Skeletal muscle tissue (tissue), 4 donors: ENCODE results near the gene BCL2L15. TPM values are rescaled to one million over a fixed set of nuclear protein-coding genes. Genes with fewer than 3 reads are reported as not detected.

ENCODE experiments used
- H3K27ac ChIP-seq: one replicate; pipeline ENCODE4 v1.7.0; 2013; ENCODE audit warnings: mild to moderate bottlenecking, low read depth, low read length, inconsistent platforms
- H3K27me3 ChIP-seq, 3 donors: one replicate each; pipeline ENCODE4 v1.7.0; 2013; ENCODE audit warnings: low read length in 3 of 3; ENCODE audit not compliant: control insufficient read depth in 3 of 3, insufficient read depth in 3 of 3
- H3K36me3 ChIP-seq, 3 donors: one replicate each; pipeline ENCODE4 v1.7.0; 2013; ENCODE audit warnings: low read length in 3 of 3; ENCODE audit not compliant: control insufficient read depth in 3 of 3, insufficient read depth in 3 of 3
- H3K4me1 ChIP-seq, 3 donors: one replicate each; pipeline ENCODE4 v1.7.0; 2013; ENCODE audit warnings: low read length in 3 of 3, mild to moderate bottlenecking in 3 of 3; ENCODE audit not compliant: control insufficient read depth in 3 of 3, insufficient read depth in 3 of 3
- H3K4me3 ChIP-seq, 3 donors: one replicate each; pipeline ENCODE4 v1.7.0; 2013; ENCODE audit warnings: low read length in 3 of 3
- H3K9ac ChIP-seq, 3 donors: one replicate each; pipeline ENCODE4 v1.7.0; 2013; ENCODE audit warnings: low read length in 3 of 3, mild to moderate bottlenecking in 3 of 3, moderate library complexity in 2 of 3, low read depth in 1 of 3
- H3K9me3 ChIP-seq, 3 donors: one replicate each; pipeline ENCODE4 v1.7.0; 2013; ENCODE audit warnings: low read length in 3 of 3; ENCODE audit not compliant: control insufficient read depth in 3 of 3
- total RNA-seq: library from RNA; depleted of rRNA; stranded (reverse); fragments of >200 nt; gene quantifications from one replicate; pipeline ENCODE4 v1.2.3, GENCODE V29; 2014
- donor health status: Osteomylitis.

The BCL2L15 gene
- total RNA-seq, 1 donor from 2014 or later = under 0.01 TPM

DNA sequence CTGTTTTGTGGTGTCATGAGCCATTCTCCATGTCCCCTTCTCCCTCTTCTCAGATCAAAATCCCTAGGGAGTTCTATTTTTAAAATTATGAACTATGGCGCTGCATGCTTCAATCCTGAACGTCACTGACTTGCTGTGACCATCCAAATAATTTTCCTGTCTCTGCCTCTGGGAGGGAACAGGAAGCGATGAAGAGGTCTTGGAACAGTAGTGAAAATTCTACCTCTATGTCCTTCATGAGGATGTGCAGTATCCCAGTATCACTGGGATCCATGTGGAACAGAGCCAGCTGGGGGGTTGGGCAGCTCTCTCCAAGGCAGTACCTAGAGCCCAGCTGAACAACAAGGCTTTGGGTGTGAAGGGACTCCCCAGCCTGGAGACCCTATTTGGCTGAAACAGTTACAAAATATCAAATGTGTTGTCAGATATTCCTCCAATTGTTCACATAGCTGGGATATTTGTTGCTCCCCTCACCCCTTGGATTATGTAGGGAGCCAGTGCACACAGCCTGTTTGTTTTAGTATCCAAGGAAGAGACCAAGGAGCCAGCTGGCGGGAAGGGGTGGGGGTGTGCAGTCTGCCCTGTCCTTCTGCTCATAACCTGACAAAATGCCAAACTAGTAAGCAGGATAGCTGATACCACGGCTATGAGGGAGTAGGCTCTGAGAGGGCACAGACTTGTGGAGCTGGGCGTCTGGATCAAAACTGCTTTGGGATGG is 25.4 kb upstream of the BCL2L15 start:
- no peaks in the 10 kb centered on the region for H3K27me3 ChIP-seq
- no peaks in the 10 kb centered on the region for H3K9me3 ChIP-seq
- H3K36me3 ChIP-seq = peaks cover 12 to 24% (median 22%) of the 10 kb centered on the region in 3 donors
- H3K4me1 ChIP-seq = peaks cover 10 to 15% (median 15%) of the 10 kb centered on the region in 3 donors
- H3K4me3 ChIP-seq = peak overlapping the region; percentile 16 to 61 (median 29)
- peak overlapping the region; percentile 82 for H3K27ac ChIP-seq
- peak overlapping the region; percentile 45 to 73 (median 58) for H3K9ac ChIP-seq

DNA sequence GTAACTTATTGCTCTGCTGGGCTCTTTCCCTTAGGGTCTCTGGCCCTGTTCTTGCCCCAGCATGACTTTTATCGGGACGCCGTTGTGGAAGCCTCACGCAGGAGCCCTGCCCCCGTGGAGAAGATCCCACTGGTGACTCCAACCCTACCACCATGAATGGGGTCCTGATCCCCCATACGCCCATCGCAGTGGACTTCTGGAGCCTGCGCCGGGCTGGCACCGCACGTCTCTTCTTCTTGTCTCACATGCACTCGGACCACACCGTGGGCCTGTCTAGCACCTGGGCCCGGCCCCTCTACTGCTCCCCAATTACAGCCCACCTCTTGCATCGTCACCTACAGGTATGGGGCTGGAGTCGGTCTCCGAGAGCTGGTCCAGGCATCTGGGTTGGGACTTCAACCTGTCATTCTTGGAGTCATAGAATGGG is 18.1 kb upstream of the BCL2L15 start:
- peaks cover 15 to 30% (median 21%) of the 10 kb centered on the region in 3 donors for H3K4me1 ChIP-seq
- H3K4me3 ChIP-seq = peak overlapping the region; percentile 91 to 98 (median 94)
- H3K27me3 ChIP-seq = no peaks in the 10 kb centered on the region
- peak overlapping the region; percentile 88 for H3K27ac ChIP-seq
- H3K9me3 ChIP-seq = no peaks in the 10 kb centered on the region
- peak overlapping the region; percentile 87 to 97 (median 89) for H3K9ac ChIP-seq
- H3K36me3 ChIP-seq = peaks cover 6 to 26% (median 20%) of the 10 kb centered on the region in 3 donors

DNA sequence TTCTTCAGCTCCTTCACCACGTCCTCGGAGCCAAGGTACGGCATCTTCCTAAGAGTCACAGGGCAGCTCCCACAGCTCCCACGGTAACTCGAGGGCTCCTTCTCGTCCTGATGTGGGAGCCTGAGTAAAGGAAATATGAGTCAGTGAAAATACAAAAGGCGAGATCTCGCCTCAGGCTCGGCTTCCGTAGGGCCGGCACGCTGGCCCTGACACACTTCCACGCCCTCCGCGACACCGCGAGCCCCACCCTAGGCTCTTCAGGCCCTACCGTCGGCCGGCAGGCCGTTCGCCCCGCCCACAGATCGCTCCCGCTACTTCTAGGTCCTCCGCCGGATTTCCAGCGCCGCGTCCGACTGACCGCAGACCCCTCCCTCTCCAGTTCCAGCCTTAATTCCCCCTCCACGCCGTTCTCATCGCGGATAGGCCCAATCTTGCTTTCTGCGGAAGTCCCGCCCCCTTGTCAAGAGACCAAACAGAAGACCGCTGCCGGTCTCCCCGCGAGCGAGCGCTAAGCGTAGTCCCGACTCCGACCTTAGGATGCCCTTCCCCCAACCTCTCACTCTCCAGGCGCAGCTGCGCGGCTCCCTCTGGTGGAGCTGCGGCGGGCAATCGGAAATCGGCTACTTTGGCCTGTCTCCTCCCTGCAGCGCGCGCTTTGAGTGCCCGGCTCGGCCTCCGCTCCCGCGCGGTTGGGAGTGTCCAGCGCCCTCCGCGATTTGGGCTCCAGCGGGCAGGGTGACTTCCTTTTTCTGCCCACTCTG is 17.5 kb upstream of the BCL2L15 start, which contains the start of the genes AP4B1 and DCLRE1B:
Gene AP4B1, minus strand, starts transcription at position 126 of the 761 bp plus-strand sequence. Its CDS starts 82 bp downstream, at position 44.
Gene DCLRE1B, plus strand, starts transcription at position 653 of the 761 bp plus-strand sequence. CDS start 261 bp downstream, outside the sequence.
- Histone ChIP-seq H3K4me1 (peaks cover 15 to 30% (median 21%) of the 10 kb centered on the region in 3 donors), H3K4me3 (peak within 1 kb of the TSS; percentile 91 to 98 (median 94)), H3K9me3 (no peaks in the 10 kb centered on the region), H3K27ac (peak within 1 kb of the TSS; percentile 88), H3K27me3 (no peaks in the 10 kb centered on the region), H3K9ac (peak within 1 kb of the TSS; percentile 89 to 97 (median 89)), H3K36me3 (peaks cover 11 to 30% (median 25%) of the 10 kb centered on the region in 3 donors)

DNA sequence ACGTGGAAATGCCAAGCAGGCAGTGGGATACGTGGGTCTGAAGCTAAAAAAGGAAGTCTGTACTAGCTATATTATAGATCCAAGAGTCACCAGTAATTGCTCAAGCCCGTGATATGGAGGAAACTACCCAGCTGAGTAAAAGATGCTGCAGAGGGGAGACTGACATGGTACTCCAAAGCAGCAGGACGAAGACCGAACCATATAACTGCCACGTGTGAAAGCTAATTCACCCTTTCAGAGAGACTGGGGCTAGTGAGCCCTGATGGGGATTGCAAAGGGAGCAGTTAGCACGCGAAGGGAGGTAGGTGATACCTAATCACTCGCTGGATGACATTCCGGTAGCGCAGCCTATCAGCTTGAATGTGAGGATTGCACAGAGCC is 16.9 kb upstream of the BCL2L15 start:
- Histone ChIP-seq H3K9ac (peak overlapping the region; percentile 89 to 97 (median 89)), H3K9me3 (no peaks in the 10 kb centered on the region), H3K4me3 (peak overlapping the region; percentile 91 to 98 (median 94)), H3K27me3 (no peaks in the 10 kb centered on the region), H3K36me3 (peaks cover 17 to 36% (median 30%) of the 10 kb centered on the region in 3 donors), H3K4me1 (peaks cover 15 to 30% (median 21%) of the 10 kb centered on the region in 3 donors), H3K27ac (peak overlapping the region; percentile 88)

DNA sequence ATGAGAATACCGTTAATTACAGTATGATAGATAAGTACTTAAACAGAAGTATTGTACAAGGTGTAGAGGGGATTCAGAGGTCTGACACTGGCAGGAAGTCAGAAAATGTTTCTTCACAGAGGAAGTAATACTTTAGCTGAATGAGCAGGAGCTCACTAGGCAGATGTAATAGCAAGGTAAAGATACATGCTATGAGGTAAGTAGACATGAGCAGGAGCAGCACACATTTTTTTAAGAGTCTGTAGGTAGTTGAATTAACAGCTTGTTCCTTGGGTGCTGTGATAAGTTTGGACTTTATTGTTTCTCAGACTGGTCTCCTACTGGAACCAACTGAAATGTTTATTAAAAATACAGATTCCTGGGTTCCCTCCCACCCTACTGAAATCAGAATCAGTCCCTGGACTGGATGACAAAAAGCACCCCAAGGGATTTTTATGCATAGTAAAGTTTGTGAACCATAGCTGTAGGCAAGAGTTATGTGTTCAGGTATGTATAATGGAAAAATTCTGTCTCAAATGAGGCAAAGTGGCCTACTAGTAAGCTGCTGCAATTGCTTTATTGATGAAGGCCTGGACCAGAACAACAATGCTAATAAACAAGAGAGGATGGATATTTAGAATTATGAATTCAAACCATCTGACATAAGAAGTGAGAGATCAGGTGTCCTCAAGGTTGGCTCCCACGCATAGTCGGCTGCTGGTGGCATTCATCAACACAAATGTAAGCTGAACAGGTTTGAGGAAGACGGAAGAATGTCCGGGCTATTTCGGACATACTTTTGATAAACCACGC is 16.3 kb upstream of the BCL2L15 start:
- H3K36me3 ChIP-seq = peaks cover 17 to 38% (median 31%) of the 10 kb centered on the region in 3 donors
- peak overlapping the region; percentile 91 to 98 (median 94) for H3K4me3 ChIP-seq
- no peaks in the 10 kb centered on the region for H3K27me3 ChIP-seq
- H3K9ac ChIP-seq = peak overlapping the region; percentile 89 to 97 (median 89)
- peaks cover 15 to 30% (median 21%) of the 10 kb centered on the region in 3 donors for H3K4me1 ChIP-seq
- H3K9me3 ChIP-seq = no peaks in the 10 kb centered on the region
- peak overlapping the region; percentile 88 for H3K27ac ChIP-seq

DNA sequence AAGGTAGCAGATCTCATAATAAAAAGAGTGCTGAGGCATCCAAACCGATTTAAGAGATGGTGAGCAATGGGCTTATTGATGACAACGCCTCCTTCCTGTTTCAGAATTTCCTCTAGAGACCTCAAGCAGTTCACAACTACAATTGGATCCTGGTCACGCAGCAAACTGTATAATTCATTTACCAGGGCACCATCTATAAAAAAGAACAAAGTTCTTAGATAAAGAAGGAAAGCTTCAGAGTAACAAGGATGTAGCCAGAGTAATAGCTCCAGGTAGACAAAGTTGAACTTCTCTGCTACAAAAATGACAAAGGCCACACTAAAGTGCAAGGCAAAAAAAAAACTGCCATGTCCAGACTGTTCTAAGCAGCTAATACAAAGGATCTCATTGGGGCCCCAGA is 13.8 kb upstream of the BCL2L15 start:
- no peaks in the 10 kb centered on the region for H3K9me3 ChIP-seq
- H3K27me3 ChIP-seq = no peaks in the 10 kb centered on the region
- H3K27ac ChIP-seq = no peak overlapping the region
- no peak overlapping the region for H3K9ac ChIP-seq
- H3K4me3 ChIP-seq = no peak overlapping the region
- peaks cover 15 to 24% (median 18%) of the 10 kb centered on the region in 3 donors for H3K4me1 ChIP-seq
- H3K36me3 ChIP-seq = peaks cover 30 to 45% (median 32%) of the 10 kb centered on the region in 3 donors

DNA sequence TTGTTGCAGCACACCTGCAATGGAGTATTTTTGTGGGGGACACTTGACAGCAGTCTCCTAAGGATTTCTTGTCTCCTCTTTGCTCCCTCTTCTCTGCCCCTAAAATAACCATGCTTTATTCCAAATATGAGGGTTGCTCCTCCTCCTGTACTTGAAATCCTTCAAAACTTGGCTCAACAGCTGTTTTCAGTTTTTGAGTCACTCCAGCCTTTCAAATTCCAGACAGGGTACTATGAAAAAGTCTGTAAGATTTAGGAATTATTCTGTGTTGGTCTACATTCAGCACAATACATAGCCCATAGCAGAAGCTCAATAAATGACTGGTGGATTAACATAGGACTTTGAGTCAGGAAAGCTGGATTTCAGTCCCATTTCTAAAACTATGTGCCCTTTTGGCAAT is 11.7 kb upstream of the BCL2L15 start:
- H3K4me1 ChIP-seq = peaks cover 7 to 10% (median 8%) of the 10 kb centered on the region in 3 donors
- no peak overlapping the region for H3K9ac ChIP-seq
- H3K4me3 ChIP-seq = no peak overlapping the region
- H3K36me3 ChIP-seq = peaks cover 36 to 64% (median 47%) of the 10 kb centered on the region in 3 donors
- H3K9me3 ChIP-seq = no peaks in the 10 kb centered on the region
- no peak overlapping the region for H3K27ac ChIP-seq
- H3K27me3 ChIP-seq = no peaks in the 10 kb centered on the region

DNA sequence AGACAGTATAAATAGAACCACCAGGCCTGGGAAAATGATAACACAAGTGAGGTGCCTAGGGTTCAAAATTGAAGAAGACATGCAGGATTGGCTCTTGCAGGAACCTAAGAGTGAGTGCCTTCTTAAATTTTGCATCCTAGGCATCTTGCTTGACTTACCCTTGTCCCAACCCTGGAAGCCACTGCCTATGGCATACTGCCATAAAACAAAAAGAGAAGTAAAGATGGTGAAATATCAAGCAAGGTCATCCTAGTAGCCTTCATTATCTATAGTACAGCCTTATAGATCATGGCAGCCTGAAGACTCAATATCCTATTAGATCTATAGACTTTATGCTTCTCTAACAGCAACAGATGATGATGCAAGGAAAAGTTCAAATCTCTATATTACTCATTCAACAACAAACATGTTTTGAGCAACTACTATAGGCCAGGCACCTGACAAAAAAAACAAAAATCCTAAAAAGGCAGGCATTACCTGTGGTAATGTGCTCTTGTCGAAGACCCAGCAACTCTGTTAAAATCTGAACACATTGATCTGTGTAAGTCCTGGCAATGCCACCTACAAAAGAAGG is 10.9 kb upstream of the BCL2L15 start:
- Histone ChIP-seq H3K36me3 (peaks cover 36 to 65% (median 47%) of the 10 kb centered on the region in 3 donors), H3K4me1 (peaks cover 0 to 2% (median under 1%) of the 10 kb centered on the region in 3 donors), H3K27ac (no peak overlapping the region), H3K9me3 (no peaks in the 10 kb centered on the region), H3K4me3 (no peak overlapping the region), H3K9ac (no peak overlapping the region), H3K27me3 (no peaks in the 10 kb centered on the region)

DNA sequence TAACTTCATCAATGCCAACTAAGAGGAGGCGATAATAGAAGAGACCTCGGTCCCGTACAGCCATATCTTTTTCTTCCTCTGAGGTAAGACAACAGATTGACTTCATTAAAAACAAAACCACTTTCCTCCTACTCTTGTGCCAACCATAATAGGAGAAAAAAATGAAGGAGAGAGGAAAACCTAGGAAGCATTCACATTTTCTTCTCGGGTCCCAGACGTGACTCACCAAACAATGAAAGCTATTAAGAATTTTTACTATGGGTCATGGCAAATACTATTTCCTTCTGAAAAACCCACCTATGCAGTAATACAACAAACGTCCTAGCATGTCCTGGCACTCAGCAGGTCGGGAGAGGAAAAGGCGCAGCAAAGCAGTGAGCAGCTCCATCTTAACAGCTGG is 8.6 kb upstream of the BCL2L15 start:
- H3K36me3 ChIP-seq = peaks cover 34 to 57% (median 42%) of the 10 kb centered on the region in 3 donors
- no peak overlapping the region for H3K27ac ChIP-seq
- H3K9ac ChIP-seq = no peak overlapping the region
- no peaks in the 10 kb centered on the region for H3K4me1 ChIP-seq
- H3K4me3 ChIP-seq = no peak overlapping the region
- no peaks in the 10 kb centered on the region for H3K27me3 ChIP-seq
- H3K9me3 ChIP-seq = no peaks in the 10 kb centered on the region
